Measurements from ENCODE around the gene GRID1.

GRID1 gene

GRCh38 chr10:85620807-85621206 is 745.8 kb downstream of the GRID1 start:
- no peak for DNase-seq

DNA sequence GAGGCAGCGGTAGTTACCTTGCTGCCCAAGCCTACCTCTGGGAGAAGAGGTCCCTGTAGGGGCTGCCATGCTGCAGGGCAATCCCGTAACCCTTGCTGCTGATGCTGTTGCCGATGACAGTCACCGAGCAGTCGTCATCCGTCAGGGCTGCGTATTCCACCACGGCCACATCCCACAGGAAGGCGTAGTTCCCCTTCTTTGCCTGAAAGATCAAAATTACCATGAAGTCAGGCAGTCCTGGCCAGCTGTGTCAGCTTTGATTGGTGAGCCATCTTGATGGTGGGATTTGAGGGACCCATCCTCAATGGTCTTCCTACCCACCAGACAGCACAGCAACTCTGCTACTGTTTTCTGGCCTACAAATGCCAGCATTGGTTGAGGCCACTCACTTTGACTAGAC is 746.8 kb downstream of the GRID1 start:
- DNase-seq: no peak

DNA sequence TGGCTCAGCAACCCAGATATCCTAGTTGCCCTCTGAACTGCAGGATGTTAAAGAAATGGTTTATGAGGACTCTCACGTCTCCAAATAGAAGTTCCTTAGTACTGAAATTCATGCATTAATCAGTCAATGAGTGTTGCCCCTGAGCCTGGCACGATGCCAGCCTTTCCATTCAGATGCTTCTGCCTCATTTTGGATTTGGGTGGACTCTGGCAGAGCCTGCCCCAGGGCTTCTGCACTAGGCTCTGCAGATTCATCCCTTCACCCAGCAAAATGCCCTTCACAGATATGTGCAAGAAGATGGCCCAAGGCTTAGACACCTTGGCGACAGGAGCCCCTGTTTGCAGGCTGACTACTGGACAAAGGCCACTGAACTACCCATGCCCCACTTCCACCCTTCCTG is 747.8 kb downstream of the GRID1 start:
- no peak for DNase-seq

GRCh38 chr10:85617751-85618546 is 748.6 kb downstream of the GRID1 start:
- no peak for DNase-seq

DNA sequence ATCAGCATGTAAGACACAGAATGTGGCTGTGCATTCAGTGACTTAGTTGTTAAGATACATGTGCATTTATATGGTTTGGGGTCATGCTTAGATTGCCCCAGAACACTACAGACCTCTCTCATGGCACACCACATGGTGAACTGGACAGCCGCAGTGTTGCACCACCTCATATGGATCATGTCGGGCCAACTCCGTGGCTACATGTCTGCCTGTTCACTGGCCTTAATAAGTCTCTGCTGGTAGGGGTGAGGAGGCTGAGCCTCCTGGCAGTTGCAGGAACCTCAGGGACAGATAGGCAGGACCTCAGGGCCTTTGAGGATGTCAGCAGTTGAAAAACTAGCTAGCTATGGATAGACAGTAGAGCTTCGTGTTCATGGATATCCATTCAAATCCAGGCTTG is 751.0 kb downstream of the GRID1 start:
- DNase-seq: no peak

- DNase-seq: no peak
Measured at GRCh38 chr10:85614981-85615380, 751.6 kb downstream of the GRID1 start.

DNA sequence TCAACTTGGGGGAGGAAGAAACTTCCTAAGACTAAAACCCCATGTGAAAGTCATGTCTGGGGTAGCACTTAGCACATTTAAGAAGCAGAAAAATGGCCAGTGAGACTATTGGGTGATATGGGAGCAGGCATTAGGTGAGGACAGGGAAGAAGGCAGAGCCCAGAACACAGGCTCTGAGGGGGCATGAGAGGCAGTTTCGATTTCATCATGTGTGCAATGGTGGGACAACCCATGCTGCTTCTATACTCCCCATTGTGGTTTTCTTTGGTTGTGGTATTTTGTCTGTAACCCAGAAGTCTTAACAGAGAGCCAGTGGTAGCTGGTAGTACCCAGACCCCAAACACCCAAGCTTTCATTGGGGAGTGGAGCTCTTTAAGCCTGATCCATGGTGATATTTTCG is 752.0 kb downstream of the GRID1 start:
- no peak for DNase-seq

DNA sequence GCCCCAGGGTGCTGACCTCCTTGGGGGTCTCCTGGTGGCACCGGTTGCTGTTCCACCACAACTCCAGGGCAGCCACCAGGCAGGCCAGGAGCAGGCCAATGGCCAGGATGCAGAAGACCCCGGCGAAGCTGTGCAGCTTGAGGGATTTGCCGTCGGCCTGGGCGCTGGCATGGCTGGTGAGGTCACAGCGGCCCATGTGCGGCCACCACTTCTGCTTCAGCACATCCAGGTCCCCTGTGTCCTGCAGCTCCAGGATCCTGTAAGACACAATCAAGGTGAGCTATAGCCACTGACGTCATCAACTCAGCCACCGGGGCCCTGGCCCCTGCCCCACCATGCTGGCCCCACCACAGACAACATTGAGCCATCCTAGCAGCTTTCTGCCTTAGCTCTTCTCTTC is 753.2 kb downstream of the GRID1 start:
- no peak for DNase-seq

DNA sequence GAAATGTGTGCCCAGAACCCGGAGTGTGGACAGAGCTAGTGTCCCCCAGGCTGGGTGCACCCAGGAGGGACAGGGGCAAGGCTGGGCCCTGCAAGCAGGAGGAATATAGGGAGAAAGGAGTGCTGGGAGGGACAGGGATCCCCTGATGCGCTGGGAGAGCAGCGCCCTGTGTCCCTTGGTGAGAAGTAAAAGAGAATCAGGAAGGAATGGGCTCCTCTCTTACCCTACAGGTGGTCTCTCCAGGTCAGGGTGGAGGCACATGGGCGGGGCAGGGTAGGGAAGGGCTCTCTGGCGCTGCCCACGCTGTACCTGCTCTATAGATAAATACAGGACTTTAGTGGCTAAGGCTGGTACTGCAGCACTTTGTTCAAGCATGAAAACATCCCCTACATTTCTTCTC is 753.8 kb downstream of the GRID1 start:
- no peak for DNase-seq

DNA sequence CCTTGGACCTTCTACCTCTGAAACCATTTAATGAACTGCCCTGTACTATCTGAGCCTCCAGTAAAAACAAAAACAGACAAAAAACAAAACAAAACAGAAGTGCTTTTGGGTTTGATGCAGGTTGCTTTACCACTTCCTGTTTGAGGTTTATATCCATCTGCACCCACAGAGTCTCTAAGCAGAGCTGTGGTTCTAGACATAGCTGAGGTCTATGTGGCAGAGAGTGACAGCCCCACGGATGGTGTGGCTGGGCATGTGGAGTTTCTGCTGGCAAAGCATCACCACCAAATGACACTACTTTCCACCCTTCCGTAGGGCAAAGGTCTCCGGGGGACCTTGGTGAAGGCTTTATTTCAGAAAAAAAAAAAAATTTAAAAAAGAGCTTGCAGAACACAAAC is 754.2 kb downstream of the GRID1 start:
- DNase-seq: no peak

DNA sequence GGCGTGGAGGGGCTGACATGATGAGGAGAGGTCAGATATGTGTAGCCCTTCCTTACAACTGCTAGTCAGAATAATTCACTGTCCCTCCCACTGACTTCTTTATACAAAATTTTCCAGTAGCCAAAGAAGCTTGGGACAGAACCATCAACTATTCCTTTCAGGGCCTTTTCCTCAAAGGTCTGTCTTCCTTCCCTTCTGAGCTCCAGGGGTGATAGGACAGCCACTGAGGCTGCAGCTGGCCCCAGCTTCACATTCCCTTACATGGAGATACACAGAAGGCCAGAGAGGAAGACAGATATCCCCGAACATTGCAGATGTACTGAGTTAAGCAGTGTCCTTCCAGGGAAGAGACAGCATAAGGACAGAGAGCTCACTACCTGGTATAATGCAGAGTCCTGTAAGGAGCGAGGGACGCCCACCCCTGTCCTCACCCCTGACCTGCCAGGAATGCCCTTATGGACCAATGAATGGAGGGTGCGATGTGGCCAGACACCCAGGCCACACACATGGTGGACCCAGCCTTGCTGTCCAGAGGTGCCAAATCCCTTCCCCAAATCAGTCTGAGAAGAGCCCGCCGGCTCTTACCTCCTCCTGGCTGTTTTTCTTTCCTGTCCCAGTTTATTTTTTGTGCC is 754.7 kb downstream of the GRID1 start:
- no peak for DNase-seq

DNA sequence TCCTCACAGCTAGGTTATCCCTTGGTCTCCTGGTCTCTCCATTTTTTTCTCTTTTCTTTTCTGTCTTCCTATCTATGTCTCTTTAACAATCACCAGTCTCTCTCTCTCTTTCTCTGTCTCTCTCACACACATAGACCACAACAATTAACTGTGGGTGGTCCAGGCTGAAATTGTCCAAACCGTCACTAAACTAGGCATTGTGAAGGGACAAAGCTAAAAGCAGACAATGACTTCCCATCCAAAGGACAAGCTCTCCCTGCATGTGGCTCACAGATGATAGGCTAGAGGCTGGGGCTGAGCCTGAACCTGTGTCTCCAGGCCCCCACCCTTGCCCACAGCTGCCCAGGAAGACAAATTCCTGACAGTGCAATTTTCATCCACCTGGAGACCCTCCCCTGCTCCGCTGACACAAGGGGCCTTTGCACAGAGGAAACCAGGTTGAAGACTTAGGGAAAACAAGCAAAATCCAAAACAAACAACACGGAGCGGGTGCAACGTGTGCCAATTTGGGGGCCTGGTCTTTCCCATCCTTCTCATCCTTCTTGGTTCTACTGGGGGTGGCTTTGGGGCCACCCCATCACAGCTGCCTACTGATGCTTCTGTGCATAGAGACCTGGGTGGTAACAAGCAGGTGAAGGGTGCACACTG is 755.4 kb downstream of the GRID1 start:
- no peak for DNase-seq

DNA sequence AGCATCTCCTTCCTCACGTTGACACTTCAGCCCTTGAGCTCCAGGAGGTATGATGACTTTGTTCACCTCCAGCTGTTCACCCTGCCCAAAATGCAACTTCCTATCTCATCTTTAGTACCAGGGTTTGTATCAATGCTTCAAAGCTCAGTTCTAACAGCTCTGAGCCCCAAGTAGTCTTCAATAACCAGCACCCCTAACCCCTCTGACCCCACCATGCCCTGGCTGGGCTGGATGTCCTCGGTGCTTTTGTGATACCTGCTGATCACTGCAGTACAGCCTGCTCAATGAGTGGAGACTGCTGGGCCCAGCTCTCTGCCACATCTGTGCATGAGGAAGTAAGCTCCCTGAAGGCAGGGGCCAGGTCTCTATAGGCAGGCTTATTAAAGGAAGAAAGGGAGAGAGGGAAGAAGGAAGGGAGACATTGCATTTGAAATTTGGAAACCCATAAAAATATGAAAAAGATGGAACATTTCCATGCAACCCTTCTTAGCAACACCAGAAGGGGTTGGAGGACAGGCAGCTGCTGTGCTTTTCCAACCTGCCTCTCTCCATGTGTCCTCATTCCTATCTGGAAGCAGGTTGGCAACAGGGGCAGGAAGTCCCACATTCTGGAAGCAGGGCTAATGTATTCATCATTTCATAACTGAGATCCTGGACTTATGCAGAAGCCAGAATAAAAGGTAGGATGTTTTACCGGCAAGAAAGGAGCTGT is 756.1 kb downstream of the GRID1 start:
- DNase-seq: no peak

GRCh38 chr10:85609509-85609908 is 757.1 kb downstream of the GRID1 start:
- DNase-seq: no peak

GRCh38 chr10:85608706-85609105 is 757.9 kb downstream of the GRID1 start:
- DNase-seq: no peak

DNA sequence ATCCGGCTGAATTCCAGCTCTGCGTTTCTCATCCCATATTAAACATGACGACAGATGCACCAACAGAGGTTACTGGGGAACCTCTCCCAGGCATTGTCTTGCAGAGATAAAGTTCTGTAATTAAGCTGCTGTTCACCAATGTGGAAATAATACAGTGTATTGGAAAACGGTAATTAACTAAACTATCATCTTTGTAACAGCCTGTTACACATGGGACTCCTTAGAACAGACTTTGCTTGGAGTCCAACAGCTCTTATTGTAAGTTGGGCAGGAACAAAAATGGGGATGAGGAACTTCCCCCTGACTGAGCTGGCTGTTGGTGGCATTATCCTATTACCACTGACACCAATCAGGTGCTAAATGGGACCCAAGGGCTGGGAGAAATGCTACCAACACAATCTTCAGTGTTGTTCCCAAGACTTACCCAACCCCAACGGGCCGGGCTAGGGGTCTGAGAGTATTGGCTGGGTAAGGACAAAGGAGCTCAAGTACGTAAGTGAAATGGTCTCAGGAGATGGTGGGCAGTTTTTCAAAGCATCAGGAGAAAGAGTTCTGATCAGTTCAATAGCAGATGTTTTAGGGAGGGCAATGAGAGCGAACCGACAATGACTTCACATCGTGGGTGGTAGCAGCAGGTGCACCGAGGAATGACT is 759.4 kb downstream of the GRID1 start:
- DNase-seq: no peak

GRCh38 chr10:85606401-85606800 is 760.2 kb downstream of the GRID1 start:
- DNase-seq: no peak

DNA sequence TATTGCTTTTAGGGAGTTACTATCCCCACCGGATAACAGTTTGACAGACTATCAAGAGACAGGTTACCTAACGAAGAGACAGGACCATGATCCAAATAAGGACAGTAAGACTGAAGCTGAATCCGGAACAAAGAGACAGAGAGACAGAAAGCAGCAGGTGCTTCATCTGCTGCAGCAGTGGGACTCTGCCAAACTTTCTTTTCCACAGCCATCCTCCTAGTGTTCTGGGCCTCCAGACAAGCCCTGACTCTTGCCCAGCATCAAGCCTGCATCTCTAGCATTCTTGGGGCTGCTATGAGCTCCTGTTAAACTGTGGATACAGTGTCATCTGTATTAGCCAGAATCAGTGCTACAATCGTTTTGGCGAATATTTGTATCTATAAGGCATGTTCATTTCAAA is 761.7 kb downstream of the GRID1 start:
- DNase-seq: no peak

GRCh38 chr10:85604136-85604725 is 762.4 kb downstream of the GRID1 start:
- DNase-seq: no peak

DNA sequence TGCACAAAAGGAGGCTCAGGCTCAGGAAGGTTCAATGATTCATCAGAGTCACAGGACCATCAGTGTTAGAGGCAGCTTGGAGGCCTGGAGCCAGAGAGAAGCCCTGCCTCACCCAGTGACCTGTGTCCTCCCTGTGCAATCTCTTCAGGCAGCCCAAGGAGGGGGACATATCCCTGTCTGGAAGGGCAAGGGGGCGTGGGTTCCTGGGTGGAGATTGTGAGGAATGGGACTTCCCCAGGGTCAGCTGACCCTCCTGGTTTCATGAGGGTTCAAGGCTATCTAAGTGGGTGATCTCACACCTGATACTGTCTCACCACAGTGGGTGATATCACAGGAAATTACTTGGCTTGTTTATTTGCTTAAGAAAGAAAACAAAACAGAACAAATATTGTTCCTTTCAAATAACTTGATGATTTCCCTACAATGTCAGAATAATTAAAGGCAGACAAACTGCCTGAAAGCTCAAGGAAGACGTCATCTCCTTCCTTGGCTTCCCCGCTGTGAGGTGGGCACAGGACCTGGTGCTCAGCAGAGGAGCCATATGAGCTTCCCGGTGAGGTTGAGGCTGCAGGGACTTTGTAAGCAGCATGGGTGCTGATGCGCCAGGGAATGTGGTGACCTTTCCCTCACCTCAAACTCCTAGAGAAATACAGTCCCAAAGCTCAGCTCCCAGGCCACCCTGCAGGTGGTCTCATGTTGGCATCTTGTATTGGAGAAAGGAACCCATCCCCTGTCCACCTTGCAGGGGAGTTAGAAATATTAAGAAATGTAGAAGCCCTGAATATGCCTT is 763.2 kb downstream of the GRID1 start:
- no peak for DNase-seq

DNA sequence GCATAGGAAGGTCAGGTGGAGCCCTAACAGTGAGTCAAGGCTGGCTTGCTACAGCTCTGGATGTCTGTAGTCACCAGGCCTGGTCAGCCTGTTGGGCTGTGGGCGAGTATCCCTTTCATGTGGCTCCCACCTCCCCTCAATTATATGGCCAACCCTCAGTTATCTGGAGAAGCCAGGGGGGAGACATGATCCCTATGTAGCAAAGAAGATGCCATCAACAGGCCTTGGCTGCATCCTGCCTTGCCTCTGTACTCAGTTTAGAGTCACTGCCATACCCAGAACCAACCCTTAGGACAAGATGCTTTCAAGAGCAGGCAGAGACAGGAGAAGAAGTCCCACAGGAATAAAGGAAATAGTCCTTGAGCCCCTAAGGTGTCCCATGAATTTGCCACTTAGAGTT is 763.9 kb downstream of the GRID1 start:
- no peak for DNase-seq

- DNase-seq: no peak
Measured at GRCh38 chr10:85602306-85602705, 764.3 kb downstream of the GRID1 start.
